GM23248 (cell line): ENCODE results near the gene ORAI2.
"Not testable (repeated sequence)": the region's sequence is repeated elsewhere in the genome, so short reads cannot be mapped to it uniquely, and the experiment has no call there.

Experiments
- EZH2 ChIP-seq: fragments of 200-600 bp; sonication (generic); IDR thresholded peaks from 2 replicates; pipeline ENCODE4 v1.6.1; 2018; ENCODE audit warnings: antibody characterized with exemption, mild to moderate bottlenecking; ENCODE audit not compliant: insufficient read depth, poor library complexity, severe bottlenecking
- EZH2phosphoT487 ChIP-seq: fragments of 200-600 bp; sonication (generic); IDR thresholded peaks from 2 replicates; pipeline ENCODE4 v1.6.1; 2018; ENCODE audit warnings: antibody characterized with exemption, moderate library complexity, mild to moderate bottlenecking, low read depth; ENCODE audit not compliant: insufficient read depth

DNA sequence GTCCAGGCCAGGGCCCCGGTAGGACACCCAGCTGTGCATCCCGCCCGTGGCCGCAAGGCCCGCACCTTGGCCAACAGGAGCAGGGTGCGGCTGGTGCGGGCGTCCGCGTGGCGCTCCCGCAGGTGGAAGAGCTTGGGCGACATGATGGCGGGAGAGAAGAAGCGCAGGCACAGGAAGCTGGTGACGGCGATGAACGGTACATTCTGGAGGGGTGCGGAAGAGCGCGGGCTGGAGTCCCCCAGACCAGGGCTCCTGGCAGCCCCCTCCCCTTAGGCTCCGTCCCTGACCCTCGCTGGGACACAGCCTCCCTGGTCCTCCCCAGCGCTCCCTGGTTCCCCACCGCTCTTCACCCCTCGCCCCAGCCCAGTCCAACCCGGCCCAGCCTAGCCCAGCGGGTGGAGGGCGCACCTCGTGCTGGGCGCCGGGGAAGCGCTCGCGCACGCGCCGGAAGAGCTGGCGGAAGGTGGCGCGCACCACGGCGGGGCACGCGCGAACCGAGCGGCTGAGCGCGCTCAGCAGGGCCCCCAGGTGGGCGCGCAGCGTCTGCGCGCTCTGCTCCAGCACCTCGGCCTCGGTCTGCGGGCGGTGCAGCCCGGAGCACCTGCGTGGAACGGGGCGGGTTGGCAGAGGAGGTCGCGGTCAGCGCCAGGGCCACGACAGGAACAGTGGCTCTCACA lies 61.2 kb downstream of the ORAI2 start:
- TF ChIP-seq EZH2phosphoT487, EZH2: not testable (repeated sequence)
